Mesothelial cell of epicardium (in vitro differentiated cells): ENCODE results near the gene RER1. TPM values are rescaled to one million over a fixed set of nuclear protein-coding genes. Genes with fewer than 3 reads are reported as not detected.

Source experiments
- DNase-seq, 2 experiments: peaks; one replicate each; pipeline ENCODE4 v3.0.0; 2021; ENCODE audit warnings: low spot score in 2 of 2; ENCODE audit not compliant: unreplicated experiment in 2 of 2
- H3K27ac Mint-ChIP-seq: 2 replicates; pipeline ENCODE4 v1.8.0; 2021; ENCODE audit warnings: mixed read lengths
- H3K27me3 Mint-ChIP-seq: 2 replicates; pipeline ENCODE4 v1.8.0; 2021; ENCODE audit warnings: low read depth, mixed read lengths
- H3K36me3 Mint-ChIP-seq: 2 replicates; pipeline ENCODE4 v1.8.0; 2021; ENCODE audit warnings: mixed read lengths
- H3K4me1 Mint-ChIP-seq: 2 replicates; pipeline ENCODE4 v1.8.0; 2021; ENCODE audit warnings: mixed read lengths
- H3K4me3 Mint-ChIP-seq: 2 replicates; pipeline ENCODE4 v1.8.0; 2021; ENCODE audit warnings: mild to moderate bottlenecking, moderate library complexity, mixed read lengths
- H3K9me3 Mint-ChIP-seq: 2 replicates; pipeline ENCODE4 v1.8.0; 2021; ENCODE audit warnings: mixed read lengths
- CTCF ChIP-seq: fragments of 200-600 bp; sonication (generic); IDR thresholded peaks from one replicate; pipeline ENCODE4 v1.5.0; 2021; ENCODE audit warnings: antibody characterized with exemption; ENCODE audit not compliant: unreplicated experiment
- total RNA-seq: library from RNA; stranded (reverse); gene quantifications from 3 replicates; pipeline ENCODE4 v1.2.1, GENCODE V29; 2021

The RER1 gene
- total RNA-seq, 1 donor from 2014 or later = 95.1 TPM

- no peak overlapping the region for H3K4me3 Mint-ChIP-seq
- TF ChIP-seq CTCF = no peak
These were observed 17.2 kb downstream of the RER1 start for GRCh38 chr1:2408859-2409276.

GRCh38 chr1:2409745-2410144 is 18.1 kb downstream of the RER1 start:
- TF ChIP-seq CTCF = no peak
- Mint-ChIP-seq H3K4me1 (peaks cover 11% of the 10 kb centered on the region), H3K27ac (no peak overlapping the region), H3K36me3 (peaks cover 6% of the 10 kb centered on the region), H3K9me3 (no peaks in the 10 kb centered on the region), H3K4me3 (no peak overlapping the region), H3K27me3 (peaks cover 4% of the 10 kb centered on the region)
- no peak for DNase-seq

More at GRCh38 chr1:2408859-2409276, 17.2 kb downstream of the RER1 start:
- peaks cover 5% of the 10 kb centered on the region for H3K4me1 Mint-ChIP-seq
- H3K9me3 Mint-ChIP-seq = no peaks in the 10 kb centered on the region
- no peak overlapping the region for H3K27ac Mint-ChIP-seq
- H3K36me3 Mint-ChIP-seq = peaks cover 10% of the 10 kb centered on the region
- H3K27me3 Mint-ChIP-seq = no peaks in the 10 kb centered on the region
- no peak for DNase-seq

- peak overlapping the region; percentile 87 for H3K4me3 Mint-ChIP-seq
- peak overlapping the region; percentile 78 for H3K27ac Mint-ChIP-seq
- peaks cover 23% of the 10 kb centered on the region for H3K4me1 Mint-ChIP-seq
- DNase-seq = no peak
- H3K36me3 Mint-ChIP-seq = peaks cover 5% of the 10 kb centered on the region
- TF ChIP-seq CTCF = no peak
- peaks cover 9% of the 10 kb centered on the region for H3K27me3 Mint-ChIP-seq
- no peaks in the 10 kb centered on the region for H3K9me3 Mint-ChIP-seq
These were observed 20.3 kb downstream of the RER1 start for GRCh38 chr1:2411801-2412394.

- Mint-ChIP-seq H3K9me3 (no peaks in the 10 kb centered on the region), H3K36me3 (peaks cover 4% of the 10 kb centered on the region), H3K4me3 (peak within 1 kb of the TSS; percentile 87), H3K27ac (peak within 1 kb of the TSS; percentile 78), H3K27me3 (peaks cover 11% of the 10 kb centered on the region), H3K4me1 (peaks cover 26% of the 10 kb centered on the region)
- peak; percentile 99 for DNase-seq
- no peak for TF ChIP-seq CTCF
These were observed 20.7 kb downstream of the RER1 start, which contains the start of gene PEX10 for GRCh38 chr1:2412395-2412772. Gene PEX10, minus strand, starts transcription at chr1:2412564. Its CDS starts 62 bp downstream, at chr1:2412502.

- Mint-ChIP-seq H3K4me3 (peak overlapping the region; percentile 64), H3K9me3 (no peaks in the 10 kb centered on the region), H3K36me3 (no peaks in the 10 kb centered on the region), H3K4me1 (peaks cover 26% of the 10 kb centered on the region), H3K27ac (no peak overlapping the region), H3K27me3 (peaks cover 14% of the 10 kb centered on the region)
- no peak for TF ChIP-seq CTCF
- DNase-seq = peak in 1 of 2 experiments; percentile 51
These were observed 21.3 kb downstream of the RER1 start for GRCh38 chr1:2412773-2413494.
